Left ventricle myocardium inferior (tissue), 1 donor: Measurements from ENCODE around the gene TRAPPC12. TPM values are rescaled to one million over a fixed set of nuclear protein-coding genes. Genes with fewer than 3 reads are reported as not detected.

Source experiments
- DNase-seq: peaks from one replicate; pipeline ENCODE4 v3.0.0-alpha.2; 2020
- H3K27ac ChIP-seq: fragments of 200-600 bp; replicated peaks from 2 replicates; pipeline ENCODE4 v1.8.0; 2021
- H3K27me3 ChIP-seq: fragments of 200-600 bp; 2 replicates; pipeline ENCODE4 v1.8.0; 2021; ENCODE audit warnings: low read depth
- H3K36me3 ChIP-seq: fragments of 200-600 bp; 2 replicates; pipeline ENCODE4 v1.8.0; 2021
- H3K4me1 ChIP-seq: fragments of 200-600 bp; 2 replicates; pipeline ENCODE4 v1.8.0; 2021
- H3K4me3 ChIP-seq: fragments of 200-600 bp; 2 replicates; pipeline ENCODE4 v1.8.0; 2021; ENCODE audit warnings: mild to moderate bottlenecking, moderate library complexity
- H3K9me3 ChIP-seq: fragments of 200-600 bp; replicated peaks from 2 replicates; pipeline ENCODE4 v1.8.0; 2021
- CTCF ChIP-seq: fragments of 200-600 bp; IDR thresholded peaks from 2 replicates; pipeline ENCODE4 v1.8.0; 2021; ENCODE audit warnings: antibody characterized with exemption, mild to moderate bottlenecking, borderline replicate concordance
- intact Hi-C: fragments of 100-400 bp; cut with micrococcal nuclease; formaldehyde crosslinking; loops from one replicate; pipeline ENCODE4 v1.11.0; 2022
- total RNA-seq: library from RNA; stranded (reverse); fragmentation: NEBNext Ultra II Directional; extraction: Animal tissue kit (Norgen Biotek cat#: 25700); gene quantifications from one replicate; pipeline ENCODE4 v1.2.1, GENCODE V29; 2021
- donor health status: DM: no; HTN: yes; CAD: no; lungs with severe emphysema.

Gene TRAPPC12
- total RNA-seq, 1 donor from 2014 or later: 127 TPM

- no peak for TF ChIP-seq CTCF
- no peaks in the 10 kb centered on the region for H3K9me3 ChIP-seq
- H3K27ac ChIP-seq: no peak overlapping the region
- H3K4me1 ChIP-seq: peaks cover 19% of the 10 kb centered on the region
- no peak overlapping the region for H3K4me3 ChIP-seq
- no peak for DNase-seq
- H3K36me3 ChIP-seq: peaks cover 4% of the 10 kb centered on the region
- intact Hi-C loops: no loop called here
- H3K27me3 ChIP-seq: no peaks in the 10 kb centered on the region
Observed at GRCh38 chr2:3409627-3410170, 30.2 kb downstream of the TRAPPC12 start.

- H3K9me3 ChIP-seq: no peaks in the 10 kb centered on the region
- no peak for TF ChIP-seq CTCF
- H3K36me3 ChIP-seq: peaks cover 9% of the 10 kb centered on the region
- peaks cover 12% of the 10 kb centered on the region for H3K4me1 ChIP-seq
- no peak for DNase-seq
- no peak overlapping the region for H3K27ac ChIP-seq
- no peak overlapping the region for H3K4me3 ChIP-seq
- no peaks in the 10 kb centered on the region for H3K27me3 ChIP-seq
- intact Hi-C loops: no loop called here
Observed at GRCh38 chr2:3411103-3411502, 31.6 kb downstream of the TRAPPC12 start.

DNA sequence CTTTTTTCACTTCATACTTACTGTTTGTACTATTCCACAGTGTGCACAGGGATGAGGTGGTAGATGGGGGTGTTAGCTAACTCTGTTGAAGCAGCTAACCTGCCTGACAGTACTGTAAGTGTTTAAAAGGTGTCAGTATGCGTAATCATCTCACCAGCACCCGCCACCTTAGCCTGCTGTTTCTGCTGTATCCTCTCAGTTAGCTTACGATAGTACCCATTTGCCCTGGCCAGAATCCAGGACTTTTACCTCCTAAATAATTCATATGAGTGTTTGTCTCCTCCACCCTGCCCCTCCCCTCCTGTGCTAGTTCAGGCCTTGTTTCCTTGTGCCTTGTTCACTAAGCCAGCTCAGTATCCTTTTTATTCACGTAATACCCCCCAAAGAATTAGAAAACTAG is 34.2 kb downstream of the TRAPPC12 start:
- no peak for TF ChIP-seq CTCF
- no peak for DNase-seq
- no peak overlapping the region for H3K27ac ChIP-seq
- no peak overlapping the region for H3K4me3 ChIP-seq
- no peaks in the 10 kb centered on the region for H3K27me3 ChIP-seq
- peaks cover 18% of the 10 kb centered on the region for H3K36me3 ChIP-seq
- H3K9me3 ChIP-seq: no peaks in the 10 kb centered on the region
- H3K4me1 ChIP-seq: no peaks in the 10 kb centered on the region
- intact Hi-C loops: no loop called here

DNA sequence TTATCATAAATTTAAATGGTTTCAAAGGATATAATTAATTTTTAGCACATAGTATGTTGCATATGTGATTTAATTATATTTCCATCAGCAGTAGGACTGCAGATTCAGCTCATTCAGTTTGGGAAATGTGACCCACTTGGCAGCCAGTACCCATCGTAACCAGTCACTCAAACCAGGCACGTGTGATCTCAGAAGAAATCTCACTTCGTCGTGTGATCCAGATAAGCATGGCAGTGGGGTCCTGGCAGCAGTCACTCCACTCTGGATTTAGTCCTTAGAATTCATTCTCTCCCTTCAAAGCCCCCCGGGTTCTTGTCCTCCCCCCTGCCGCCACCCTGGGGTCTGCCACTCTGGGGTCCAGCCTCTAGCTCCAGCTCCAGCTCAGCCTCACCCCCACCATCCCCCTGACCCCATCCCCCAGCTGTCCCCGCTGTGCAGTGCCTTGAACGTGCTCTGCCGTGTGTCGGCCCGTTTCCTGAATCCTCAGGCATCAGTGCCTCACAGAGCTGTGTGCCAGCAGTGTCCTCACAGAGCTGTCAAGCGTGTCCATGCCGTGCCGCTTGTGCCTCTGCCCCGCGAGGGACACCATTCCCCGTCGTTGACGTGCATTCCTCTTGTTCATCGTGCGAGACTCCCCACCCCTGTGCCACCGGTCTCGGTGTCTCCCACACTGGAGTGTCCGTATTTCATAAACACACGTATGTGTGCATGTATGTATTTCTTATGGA is 34.8 kb downstream of the TRAPPC12 start:
- no peak for TF ChIP-seq CTCF
- Histone ChIP-seq H3K27me3 (no peaks in the 10 kb centered on the region), H3K9me3 (no peaks in the 10 kb centered on the region), H3K27ac (no peak overlapping the region), H3K4me1 (no peaks in the 10 kb centered on the region), H3K36me3 (peaks cover 18% of the 10 kb centered on the region), H3K4me3 (no peak overlapping the region)
- intact Hi-C loops: no loop called here
- DNase-seq: no peak

DNA sequence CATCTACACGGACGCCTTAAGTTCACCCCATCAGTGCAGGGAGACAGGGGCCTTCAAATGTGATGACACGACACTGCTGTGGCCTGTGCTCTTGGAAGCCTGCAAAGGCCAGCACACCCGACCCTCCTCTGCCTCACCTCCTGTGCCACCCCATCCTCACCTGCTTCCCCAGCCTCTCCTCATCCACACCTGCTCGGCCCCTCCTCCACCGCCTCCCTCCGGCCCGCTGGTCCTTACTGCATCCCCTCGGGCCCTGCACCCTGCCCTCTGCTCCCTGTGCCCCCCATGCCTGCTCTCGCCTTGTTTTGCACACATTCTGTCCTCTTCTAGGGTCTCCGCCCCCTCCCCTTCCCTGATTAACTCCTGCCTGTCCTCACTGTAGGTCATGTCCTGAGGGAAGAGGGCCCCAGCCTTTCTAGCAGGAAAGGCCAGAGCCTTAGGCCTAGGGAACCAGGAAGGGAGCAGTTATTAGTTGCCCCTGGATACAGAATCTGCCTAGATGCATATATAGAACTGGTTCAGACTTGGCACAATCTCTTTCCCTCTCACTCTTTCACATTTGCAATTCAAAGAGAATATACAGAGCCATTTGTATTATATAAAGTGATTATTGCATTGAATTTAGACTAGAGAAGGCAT is 39.4 kb downstream of the TRAPPC12 start:
- no peak for TF ChIP-seq CTCF
- intact Hi-C loops: no loop called here

More for the DNA sequence above, 39.4 kb downstream of the TRAPPC12 start:
- Histone ChIP-seq H3K9me3 (no peaks in the 10 kb centered on the region), H3K27ac (no peak overlapping the region), H3K27me3 (no peaks in the 10 kb centered on the region), H3K4me1 (peaks cover 15% of the 10 kb centered on the region), H3K36me3 (peaks cover 41% of the 10 kb centered on the region), H3K4me3 (no peak overlapping the region)
- DNase-seq: no peak
